Measurements from ENCODE around the gene POU2AF1.

POU2AF1 gene

GRCh38 chr11:111417011-111417765 lies 38.1 kb upstream of the POU2AF1 start:
- in situ Hi-C loops (cut with MboI; ENCODE audit: low sequenced_read_pairs, unreplicated experiment), result no loop called here
- no peak for DNase-seq (ENCODE audit: low spot score)

GRCh38 chr11:111416231-111416960 lies 37.3 kb upstream of the POU2AF1 start:
- TF ChIP-seq CTCF (IDR thresholded peaks at IDR 0.05; ENCODE audit: borderline replicate concordance, control extremely low read depth, extremely low read depth, insufficient read depth, missing control alignments), result no peak
- DNase-seq (ENCODE audit: low spot score), result no peak

More at GRCh38 chr11:111417011-111417765, 38.1 kb upstream of the POU2AF1 start:
- no peak for TF ChIP-seq CTCF (IDR thresholded peaks at IDR 0.05; ENCODE audit: borderline replicate concordance, control extremely low read depth, extremely low read depth, insufficient read depth, missing control alignments)

GRCh38 chr11:111414936-111415335 lies 35.9 kb upstream of the POU2AF1 start:
- no peak for TF ChIP-seq CTCF (IDR thresholded peaks at IDR 0.05; ENCODE audit: borderline replicate concordance, control extremely low read depth, extremely low read depth, insufficient read depth, missing control alignments)
- in situ Hi-C loops (cut with MboI; ENCODE audit: low sequenced_read_pairs, unreplicated experiment), result no loop called here
- no peak for DNase-seq (ENCODE audit: low spot score)

More at GRCh38 chr11:111416231-111416960, 37.3 kb upstream of the POU2AF1 start:
- in situ Hi-C loops (cut with MboI; ENCODE audit: low sequenced_read_pairs, unreplicated experiment), result no loop called here

GRCh38 chr11:111414267-111414931 lies 35.3 kb upstream of the POU2AF1 start:
- DNase-seq (ENCODE audit: low spot score), result no peak
- in situ Hi-C loops (cut with MboI; ENCODE audit: low sequenced_read_pairs, unreplicated experiment), result no loop called here

GRCh38 chr11:111413849-111414248 lies 34.8 kb upstream of the POU2AF1 start:
- DNase-seq (ENCODE audit: low spot score), result no peak
- in situ Hi-C loops (cut with MboI; ENCODE audit: low sequenced_read_pairs, unreplicated experiment), result no loop called here
- no peak for TF ChIP-seq CTCF (IDR thresholded peaks at IDR 0.05; ENCODE audit: borderline replicate concordance, control extremely low read depth, extremely low read depth, insufficient read depth, missing control alignments)

More at GRCh38 chr11:111414267-111414931, 35.3 kb upstream of the POU2AF1 start:
- TF ChIP-seq CTCF (IDR thresholded peaks at IDR 0.05; ENCODE audit: borderline replicate concordance, control extremely low read depth, extremely low read depth, insufficient read depth, missing control alignments), result no peak

- TF ChIP-seq CTCF (IDR thresholded peaks at IDR 0.05; ENCODE audit: borderline replicate concordance, control extremely low read depth, extremely low read depth, insufficient read depth, missing control alignments), result no peak
- in situ Hi-C loops (cut with MboI; ENCODE audit: low sequenced_read_pairs, unreplicated experiment), result no loop called here
- DNase-seq (ENCODE audit: low spot score), result no peak
Observed at GRCh38 chr11:111412293-111412692, 33.2 kb upstream of the POU2AF1 start.

Data from GM13976 (cell line).